NCI-H1694 treated with DMSO at 0.1 percent for 48 hours (cell line): ENCODE data around the gene PRSS21.

ENCODE experiments used
- DNase-seq: peaks from one replicate; lab custom pipeline; 2025; lab: John Stamatoyannopoulos, UW

The PRSS21 gene

GRCh38 chr16:2816751-2817339, at the start of gene PRSS21:
PRSS21 (plus strand) TSS chr16:2817237; CDS start chr16:2817269, 32 bp downstream.
- DNase-seq = no peak

GRCh38 chr16:2767891-2768290, 49.1 kb upstream of the PRSS21 start:
- no peak for DNase-seq

- DNase-seq = no peak
Observed at GRCh38 chr16:2768403-2769089, 48.5 kb upstream of the PRSS21 start.

- no peak for DNase-seq
Observed at GRCh38 chr16:2769100-2769529, 47.9 kb upstream of the PRSS21 start.

- DNase-seq = no peak
Observed at GRCh38 chr16:2769675-2770056, 47.4 kb upstream of the PRSS21 start.

- DNase-seq = no peak
Observed at GRCh38 chr16:2770057-2770951, 46.7 kb upstream of the PRSS21 start.

GRCh38 chr16:2771496-2772402, 45.3 kb upstream of the PRSS21 start:
- DNase-seq = no peak

- DNase-seq = no peak
Observed at GRCh38 chr16:2773188-2773968, 43.7 kb upstream of the PRSS21 start.

- peak; percentile 67 for DNase-seq
Observed at GRCh38 chr16:2774161-2774891, 42.7 kb upstream of the PRSS21 start.

- no peak for DNase-seq
Observed at GRCh38 chr16:2775131-2775716, 41.8 kb upstream of the PRSS21 start.

- DNase-seq = no peak
Observed at GRCh38 chr16:2775765-2776499, 41.1 kb upstream of the PRSS21 start.

GRCh38 chr16:2776500-2777139, 40.4 kb upstream of the PRSS21 start:
- DNase-seq = no peak

GRCh38 chr16:2777231-2777902, 39.7 kb upstream of the PRSS21 start, which contains the start of gene ELOB:
ELOB (minus strand) TSS chr16:2777280; CDS start chr16:2777239, 41 bp downstream.
- peak; percentile 18 for DNase-seq

GRCh38 chr16:2777903-2778629, 39.0 kb upstream of the PRSS21 start:
- no peak for DNase-seq

- no peak for DNase-seq
Observed at GRCh38 chr16:2778630-2778958, 38.4 kb upstream of the PRSS21 start.

GRCh38 chr16:2779151-2779920, 37.7 kb upstream of the PRSS21 start:
- DNase-seq = no peak
